CMK (cell line): ENCODE measurements around the gene SARNP.

Experiments used
- DNase-seq: peaks from one replicate; pipeline ENCODE4 v3.0.0-alpha.2; 2010; ENCODE audit warnings: low read depth

SARNP gene

GRCh38 chr12:55742719-55743405 is 74.7 kb downstream of the SARNP start, which contains the start of gene GDF11:
TSS of gene GDF11 (plus strand) at chr12:55743122. CDS start at chr12:55743317, 195 bp downstream.
- no peak for DNase-seq

DNA sequence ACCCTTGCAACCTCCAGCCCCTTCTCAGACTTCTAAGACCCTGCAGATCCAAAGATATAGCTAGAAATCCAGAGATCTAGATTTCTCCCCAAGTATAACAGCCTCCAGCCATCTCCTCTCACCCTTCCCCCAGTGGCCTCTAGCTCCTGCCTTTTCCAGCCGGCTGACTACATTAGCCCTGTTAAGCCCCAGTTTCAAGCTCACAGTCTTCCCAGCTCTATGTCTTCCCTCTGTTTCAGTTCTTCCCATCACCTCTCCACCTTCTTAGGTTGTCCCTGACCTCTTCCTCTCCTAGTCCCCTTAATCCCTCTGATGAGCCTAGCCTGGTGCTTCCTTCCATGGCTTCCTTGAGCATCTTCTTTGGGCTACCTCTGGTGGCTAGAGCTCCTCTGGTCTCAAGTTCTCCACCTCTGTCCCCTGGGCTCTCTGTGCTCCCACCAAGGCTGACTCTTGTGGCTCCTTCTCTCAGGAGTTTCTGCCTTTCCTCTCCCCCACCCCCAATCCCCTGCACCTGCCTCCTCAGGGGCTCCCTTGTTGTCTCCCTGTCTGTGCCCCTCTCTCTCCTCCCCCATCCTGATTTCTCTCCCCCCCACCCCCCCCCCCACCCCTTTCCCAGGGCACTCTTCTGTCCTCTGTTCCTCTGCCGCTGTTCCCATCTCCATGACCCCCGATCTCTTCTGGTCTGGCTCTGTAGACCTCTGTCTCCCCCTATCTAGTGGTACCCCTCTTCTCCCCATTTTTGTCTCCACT is 75.4 kb downstream of the SARNP start:
- DNase-seq = no peak

DNA sequence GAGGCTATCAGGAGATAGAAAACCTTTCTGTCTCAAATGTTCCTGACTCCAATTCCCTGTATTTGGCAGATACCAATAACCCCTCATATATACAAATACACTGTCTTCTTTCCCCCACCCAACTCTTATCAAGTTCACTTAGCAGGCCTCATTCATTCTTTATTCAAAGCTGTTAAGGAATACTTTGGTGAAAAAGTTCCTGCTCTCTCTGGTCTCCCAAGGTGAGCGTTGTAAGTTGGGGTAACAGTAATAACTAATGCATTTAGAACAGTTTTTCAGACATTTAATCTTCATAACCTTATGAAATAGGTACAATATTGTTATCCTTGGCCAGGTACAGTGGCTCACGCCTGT is 78.5 kb downstream of the SARNP start:
- DNase-seq = no peak

- peak; percentile 81 for DNase-seq
Observed at GRCh38 chr12:55738123-55739024, 79.2 kb downstream of the SARNP start.

GRCh38 chr12:55737581-55738122 is 79.9 kb downstream of the SARNP start:
- no peak for DNase-seq

DNA sequence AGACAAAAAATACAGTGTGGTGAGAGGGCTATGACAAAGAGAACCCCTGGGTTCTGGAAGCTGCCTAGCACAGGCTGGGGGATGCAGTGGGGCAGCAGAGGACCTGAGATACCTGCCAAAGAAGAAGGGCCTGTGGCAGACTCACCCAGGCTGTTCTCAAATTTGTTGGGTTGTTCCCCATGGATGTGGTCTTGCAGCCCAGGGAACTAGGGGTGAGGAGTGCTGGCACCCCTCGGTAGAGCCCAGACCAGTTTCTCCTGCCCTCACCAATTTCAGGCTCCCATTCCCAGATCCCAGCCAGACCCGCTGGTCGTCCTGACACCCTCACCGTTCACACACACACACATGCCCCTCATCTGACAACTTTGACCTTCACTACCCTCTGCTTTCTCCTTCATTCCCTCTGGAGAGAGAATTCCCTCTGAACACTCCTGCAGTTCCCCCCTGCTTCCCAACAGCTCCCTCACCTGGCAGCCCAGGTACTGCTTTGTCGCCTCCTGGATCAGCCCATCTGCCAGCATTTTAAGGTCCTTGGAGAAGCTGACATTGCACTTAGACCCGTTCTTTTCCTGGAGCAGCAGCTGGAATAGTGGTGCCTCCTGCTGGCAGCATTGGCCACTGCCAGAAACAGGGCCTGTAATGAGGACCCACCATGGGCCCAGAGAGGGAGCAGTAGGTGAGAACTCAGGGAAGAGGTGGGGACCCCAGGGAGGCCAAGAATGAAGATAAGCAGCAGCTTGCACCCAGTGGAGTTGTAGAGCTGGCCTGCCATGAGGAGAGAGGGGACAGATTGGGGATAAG is 80.5 kb downstream of the SARNP start:
- DNase-seq = no peak

- DNase-seq = no peak
Observed at GRCh38 chr12:55736076-55736475, 81.4 kb downstream of the SARNP start.

DNA sequence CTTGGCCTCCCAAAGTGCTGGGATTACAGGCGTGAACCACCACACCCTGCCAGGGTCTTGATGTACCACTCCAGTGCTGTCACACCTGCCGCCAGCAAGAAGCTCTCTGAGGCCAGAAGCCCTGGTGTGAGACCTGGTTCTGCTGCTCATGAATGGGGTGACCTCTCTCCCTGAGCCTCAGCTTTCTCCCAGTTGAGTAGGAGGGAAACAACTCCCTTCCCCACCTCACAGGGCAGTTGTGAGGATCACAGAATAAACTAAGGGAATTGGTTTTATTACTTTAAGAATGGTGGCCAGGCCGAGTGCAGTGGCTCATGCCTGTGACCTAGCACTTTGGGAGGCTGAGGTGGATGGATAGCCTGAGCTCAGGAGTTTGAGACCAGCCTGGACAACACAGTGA is 82.9 kb downstream of the SARNP start:
- no peak for DNase-seq

DNA sequence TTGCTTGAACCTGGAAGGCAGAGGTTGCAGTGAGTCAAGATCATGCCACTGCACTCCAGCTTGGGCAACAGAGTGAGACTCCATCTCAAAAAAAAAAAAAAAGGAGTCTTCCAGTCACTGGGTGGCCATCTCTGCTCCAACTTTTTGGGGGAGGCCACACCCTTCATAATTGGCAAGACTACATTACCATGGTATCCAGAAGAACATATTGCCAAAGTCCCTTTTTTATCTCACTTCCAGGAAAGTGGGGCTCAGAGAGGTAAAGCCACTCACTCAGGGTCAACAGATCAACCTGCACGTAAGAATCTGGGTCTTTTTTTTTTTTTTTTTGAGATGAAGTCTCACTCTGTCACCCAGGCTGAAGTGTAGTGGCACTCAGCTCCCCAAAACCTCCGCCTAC is 83.7 kb downstream of the SARNP start:
- no peak for DNase-seq

GRCh38 chr12:55733021-55733555 is 84.4 kb downstream of the SARNP start:
- DNase-seq = no peak

DNA sequence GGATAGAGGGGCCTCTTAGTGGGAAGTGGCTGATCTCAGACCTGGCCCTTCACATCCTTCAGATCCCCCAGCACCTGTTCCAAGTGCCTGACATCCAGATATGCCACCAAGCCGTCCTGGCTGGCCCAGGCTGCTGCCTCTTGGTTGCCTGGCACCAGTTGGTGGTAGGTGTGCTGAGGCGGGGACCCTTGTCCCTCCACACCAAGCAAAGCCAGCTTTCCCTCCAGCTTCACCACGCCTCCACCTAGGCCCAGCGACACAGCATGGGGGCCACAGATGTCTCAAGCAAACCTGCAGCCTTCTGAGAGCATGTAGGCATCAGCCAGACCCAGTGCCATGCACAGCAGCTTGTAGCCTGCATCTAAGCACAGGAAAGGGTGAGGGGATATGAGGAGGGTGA is 85.2 kb downstream of the SARNP start:
- no peak for DNase-seq

DNA sequence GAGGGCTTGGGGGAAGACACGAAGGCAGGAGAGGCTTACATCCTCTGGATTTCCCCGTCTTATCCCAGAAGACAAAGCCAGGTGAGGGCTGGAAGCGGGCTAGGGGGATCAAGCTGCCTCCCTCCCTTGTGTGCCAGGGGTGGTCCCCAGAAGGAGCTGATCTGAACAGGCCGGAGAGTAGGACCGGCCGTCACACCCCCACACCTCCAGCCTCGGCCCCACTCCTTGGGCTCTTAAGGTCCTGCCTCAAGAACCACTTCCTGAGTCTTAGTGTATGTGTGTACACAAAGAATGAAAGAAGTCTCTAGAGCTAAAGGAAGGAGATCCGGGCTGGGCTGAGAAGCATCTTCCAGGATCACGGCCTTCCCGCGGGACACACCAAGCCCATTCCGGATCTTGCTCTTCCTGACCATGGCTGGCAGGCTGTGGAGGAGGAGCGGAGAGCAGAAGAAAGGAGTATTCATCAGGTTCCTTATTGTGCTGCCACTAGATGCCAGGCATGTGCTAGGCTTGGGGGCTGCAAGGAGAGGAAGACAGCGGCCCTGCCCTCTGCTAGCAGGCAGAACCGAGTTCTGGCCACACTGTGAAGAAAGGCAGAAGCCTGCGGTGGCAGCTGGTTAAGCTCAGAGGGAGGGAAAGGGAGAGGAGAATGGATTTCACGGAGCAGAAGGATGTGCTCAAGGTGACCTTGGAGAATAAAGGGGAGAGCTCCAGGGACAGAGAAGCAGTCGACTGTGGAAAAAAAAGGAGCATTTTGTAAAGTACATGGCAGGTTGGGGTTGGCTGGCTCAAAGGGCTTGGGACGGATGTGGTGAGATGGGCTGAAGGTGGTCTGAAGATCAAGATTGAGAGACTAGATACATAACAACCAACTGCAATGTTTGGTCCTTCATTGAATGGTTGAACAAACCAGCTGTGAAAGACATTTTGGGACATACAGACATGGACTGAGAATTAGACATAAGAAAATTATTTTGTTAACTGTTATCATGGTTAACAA is 87.4 kb downstream of the SARNP start:
- peak; percentile 56 for DNase-seq

DNA sequence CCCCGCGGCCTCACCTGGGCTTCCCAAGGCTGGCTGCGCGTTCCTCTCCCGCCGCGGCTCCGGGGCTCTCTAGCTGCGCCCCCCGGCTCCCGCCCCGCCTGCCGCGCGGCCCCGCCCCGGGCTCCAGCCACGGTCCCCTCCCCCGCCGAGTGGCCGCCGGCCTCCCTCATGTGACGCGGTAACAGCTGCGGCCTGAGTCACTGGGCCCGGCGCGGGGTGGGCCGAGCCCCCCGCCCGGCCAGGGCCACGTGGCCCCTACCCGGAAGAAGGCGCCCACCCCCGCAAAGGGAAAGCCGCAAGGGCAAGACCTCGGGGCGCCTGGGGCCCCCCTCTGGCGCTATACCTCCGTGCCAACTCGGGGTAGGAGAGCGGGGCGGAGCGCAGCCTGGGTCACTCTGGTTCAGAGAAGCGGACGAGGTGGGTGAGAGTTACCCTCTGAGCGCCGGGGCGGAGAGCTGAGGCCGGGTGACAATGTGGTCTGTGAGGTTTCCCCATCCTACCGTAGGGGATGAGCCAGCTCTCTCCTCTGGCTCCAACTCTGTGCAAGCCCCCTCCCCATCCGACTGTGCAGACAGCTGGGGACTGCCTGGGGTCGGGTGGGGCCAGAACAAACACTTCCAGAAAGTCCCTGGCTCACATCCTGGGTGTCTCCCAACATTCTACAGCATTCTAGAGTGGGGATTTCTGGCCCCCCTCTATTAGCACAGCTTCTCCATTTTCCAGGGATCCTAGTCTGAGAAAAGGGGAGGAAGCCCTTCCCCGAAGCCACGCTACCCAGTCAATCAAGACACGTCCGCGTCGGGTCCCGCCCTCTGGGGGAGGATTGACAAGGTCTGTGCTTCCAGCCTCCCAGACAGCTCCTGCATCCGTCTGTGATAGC is 88.3 kb downstream of the SARNP start, which contains the start of gene CD63:
TSS of gene CD63 (minus strand) at position 71 of the 880 bp plus-strand sequence. CDS start 668 bp downstream, outside the sequence.
- DNase-seq = peak; percentile 80

DNA sequence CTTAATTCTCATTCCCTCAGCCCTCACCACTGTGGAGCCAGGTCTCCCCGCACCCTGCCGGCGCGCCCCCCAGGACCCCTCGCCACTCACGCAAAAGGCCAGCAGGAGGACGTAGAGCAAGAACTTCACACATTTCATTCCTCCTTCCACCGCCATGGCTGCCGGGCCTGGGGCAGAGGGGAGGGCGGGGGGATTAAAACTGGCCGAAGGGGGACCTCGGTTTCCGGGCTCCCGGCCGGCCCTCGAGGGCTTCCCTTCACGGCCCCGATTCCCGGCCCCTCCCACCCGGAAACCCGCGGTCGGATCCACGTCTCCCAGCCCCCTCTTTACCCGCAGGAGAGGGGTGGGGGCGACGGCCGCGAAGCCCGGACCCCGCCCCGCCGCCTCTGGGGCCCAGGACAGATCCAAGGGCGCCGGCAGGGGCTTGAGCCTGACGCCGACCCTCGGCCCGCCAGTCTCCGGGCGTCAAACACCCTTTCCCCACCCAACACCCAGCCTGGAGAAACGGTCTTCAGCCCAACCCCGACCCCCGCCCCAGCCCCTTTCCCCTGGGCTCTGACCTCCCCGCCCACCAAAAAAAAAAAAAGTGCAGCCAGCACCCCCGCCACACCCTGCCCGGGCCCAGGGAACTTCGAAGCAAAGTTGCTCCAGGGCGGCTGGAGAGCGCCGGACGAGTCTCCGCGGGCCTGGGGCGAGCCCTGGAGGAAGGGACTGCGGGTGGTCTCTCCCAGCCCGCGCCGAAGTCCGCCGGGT is 89.2 kb downstream of the SARNP start:
- no peak for DNase-seq

DNA sequence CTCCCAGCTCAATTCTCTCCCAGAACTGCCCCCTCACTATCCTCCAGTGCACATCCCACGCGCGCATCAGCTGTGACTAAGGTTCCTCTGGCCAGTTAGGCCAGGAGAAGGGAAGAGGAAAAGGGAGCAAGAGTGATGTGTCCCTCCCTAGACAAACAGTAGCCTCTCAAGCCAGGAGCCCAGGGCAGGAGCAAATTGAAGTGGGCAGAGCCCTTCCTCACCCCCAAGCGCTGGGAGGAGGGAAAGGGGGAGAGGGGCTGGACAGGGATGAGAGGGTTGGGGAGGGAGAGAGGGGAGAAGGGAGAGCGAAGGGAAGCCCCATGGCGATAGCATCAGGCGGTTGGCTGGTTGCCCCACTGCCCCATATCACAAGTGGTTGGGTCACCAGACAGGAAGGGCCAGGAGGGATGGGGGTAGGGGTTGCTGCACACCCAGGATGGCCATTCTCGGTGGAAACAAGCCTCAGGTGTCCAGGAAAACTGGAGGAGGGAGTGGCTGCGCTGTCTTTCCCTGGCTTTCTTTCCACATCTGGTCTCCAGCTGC is 89.8 kb downstream of the SARNP start:
- peak; percentile 68 for DNase-seq

- DNase-seq = no peak
Observed at GRCh38 chr12:55726971-55727370, 90.6 kb downstream of the SARNP start.

DNA sequence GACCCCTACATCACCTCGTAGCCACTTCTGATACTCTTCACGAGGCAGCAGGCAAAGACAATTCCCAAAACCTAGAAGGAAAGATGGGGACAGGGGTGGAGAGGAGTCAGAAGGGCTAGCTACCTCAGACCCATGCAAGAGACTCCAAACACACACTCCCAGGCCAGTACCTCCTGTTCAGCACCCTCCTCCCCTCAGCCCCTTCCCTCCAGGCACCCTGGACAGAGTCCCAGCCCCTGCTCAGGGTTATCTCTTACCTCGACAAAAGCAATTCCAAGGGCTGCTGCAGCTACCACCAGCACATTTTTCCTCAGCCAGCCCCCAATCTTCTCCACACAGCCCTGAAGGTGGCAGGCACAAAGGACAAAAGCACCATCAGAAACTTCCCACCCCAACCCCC is 92.0 kb downstream of the SARNP start:
- DNase-seq = no peak

- no peak for DNase-seq
Observed at GRCh38 chr12:55724940-55725309, 92.6 kb downstream of the SARNP start.
